SW 1271 (cell line): ENCODE results near the gene PLA2G12B.
"Not testable (repeated sequence)": the region's sequence is repeated elsewhere in the genome, so short reads cannot be mapped to it uniquely, and the experiment has no call there.

Experiments
- DNase-seq, 2 experiments: peaks; one replicate each; lab custom pipeline; 2025; lab: John Stamatoyannopoulos, UW

The PLA2G12B gene

GRCh38 chr10:72954596-72955554 lies at the start of gene PLA2G12B:
TSS of gene PLA2G12B (minus strand) at chr10:72954806. CDS start at chr10:72954685, 121 bp downstream.
- DNase-seq, result no peak

GRCh38 chr10:73003822-73004221 lies 49.2 kb upstream of the PLA2G12B start:
- no peak for DNase-seq

GRCh38 chr10:73000973-73001372 lies 46.4 kb upstream of the PLA2G12B start:
- no peak for DNase-seq

- no peak for DNase-seq
Observed at GRCh38 chr10:72997099-72997498, 42.5 kb upstream of the PLA2G12B start.

GRCh38 chr10:72995459-72995858 lies 40.9 kb upstream of the PLA2G12B start:
- DNase-seq, result not testable (repeated sequence)

GRCh38 chr10:72989771-72990170 lies 35.2 kb upstream of the PLA2G12B start:
- not testable (repeated sequence) for DNase-seq

- not testable (repeated sequence) for DNase-seq
Observed at GRCh38 chr10:72984618-72985017, 30.0 kb upstream of the PLA2G12B start.

- no peak for DNase-seq
Observed at GRCh38 chr10:72981882-72982529, 27.4 kb upstream of the PLA2G12B start.

GRCh38 chr10:72981028-72981881 lies 26.6 kb upstream of the PLA2G12B start:
- DNase-seq, result no peak

GRCh38 chr10:72980348-72980747 lies 25.7 kb upstream of the PLA2G12B start:
- DNase-seq, result no peak

- DNase-seq, result no peak
Observed at GRCh38 chr10:72979709-72980108, 25.1 kb upstream of the PLA2G12B start.

- DNase-seq, result no peak
Observed at GRCh38 chr10:72976886-72977285, 22.3 kb upstream of the PLA2G12B start.

GRCh38 chr10:72956001-72956400 lies 1.4 kb upstream of the PLA2G12B start:
- DNase-seq, result no peak

- no peak for DNase-seq
Observed at GRCh38 chr10:72954230-72954595, 393 bp downstream of the PLA2G12B start.

- DNase-seq, result no peak
Observed at GRCh38 chr10:72953687-72954086, 919 bp downstream of the PLA2G12B start.

GRCh38 chr10:72952642-72953158 lies 1.9 kb downstream of the PLA2G12B start:
- no peak for DNase-seq

GRCh38 chr10:72952189-72952588 lies 2.4 kb downstream of the PLA2G12B start:
- DNase-seq, result no peak

GRCh38 chr10:72951760-72952159 lies 2.8 kb downstream of the PLA2G12B start:
- no peak for DNase-seq

GRCh38 chr10:72948762-72949161 lies 5.8 kb downstream of the PLA2G12B start:
- DNase-seq, result no peak

GRCh38 chr10:72946963-72947362 lies 7.6 kb downstream of the PLA2G12B start:
- no peak for DNase-seq

- DNase-seq, result no peak
Observed at GRCh38 chr10:72943498-72944234, 10.9 kb downstream of the PLA2G12B start.
